T-helper 1 cell (primary cell): ENCODE data around the gene SPEF2.
A peak's percentile ranks its signal among the peaks of the same experiment; 100 is the strongest.

ENCODE experiments used
- DNase-seq, 5 donors: peaks; one replicate each; pipeline ENCODE4 v3.0.0-alpha.2; 2012 to 2020

Gene SPEF2

DNA sequence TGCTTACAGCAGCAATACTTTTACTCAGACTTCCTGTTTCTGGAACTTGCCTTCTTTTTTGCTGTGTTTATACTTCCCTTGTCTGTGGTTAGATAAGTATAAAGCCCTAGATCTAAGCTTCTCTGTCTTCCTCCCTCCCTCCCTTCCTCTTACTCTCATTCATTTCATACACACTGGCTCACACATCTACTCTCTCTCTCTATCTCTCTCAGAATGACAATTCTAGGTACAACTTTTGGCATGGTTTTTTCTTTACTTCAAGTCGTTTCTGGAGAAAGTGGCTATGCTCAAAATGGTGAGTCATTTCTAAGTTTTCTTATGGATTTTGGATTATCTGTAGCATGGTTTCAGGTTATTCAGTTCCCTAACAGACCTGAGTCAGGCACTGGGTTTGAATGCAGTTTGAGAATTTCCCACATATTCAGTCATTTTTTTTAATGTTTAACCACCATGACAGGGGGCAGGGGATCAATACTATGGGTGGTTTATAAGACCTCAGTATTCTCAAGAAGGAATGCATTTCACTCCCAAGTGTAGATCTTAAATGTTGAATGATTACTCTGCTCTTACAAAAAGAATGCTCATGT, 239.2 kb downstream of the SPEF2 start, which contains the start of gene IL7R:
IL7R (plus strand) TSS at position 127 of the 587 bp plus-strand sequence; CDS start at position 214, 87 bp downstream.
- DNase-seq, result peak in 1 of 5 donors; percentile 90

DNA sequence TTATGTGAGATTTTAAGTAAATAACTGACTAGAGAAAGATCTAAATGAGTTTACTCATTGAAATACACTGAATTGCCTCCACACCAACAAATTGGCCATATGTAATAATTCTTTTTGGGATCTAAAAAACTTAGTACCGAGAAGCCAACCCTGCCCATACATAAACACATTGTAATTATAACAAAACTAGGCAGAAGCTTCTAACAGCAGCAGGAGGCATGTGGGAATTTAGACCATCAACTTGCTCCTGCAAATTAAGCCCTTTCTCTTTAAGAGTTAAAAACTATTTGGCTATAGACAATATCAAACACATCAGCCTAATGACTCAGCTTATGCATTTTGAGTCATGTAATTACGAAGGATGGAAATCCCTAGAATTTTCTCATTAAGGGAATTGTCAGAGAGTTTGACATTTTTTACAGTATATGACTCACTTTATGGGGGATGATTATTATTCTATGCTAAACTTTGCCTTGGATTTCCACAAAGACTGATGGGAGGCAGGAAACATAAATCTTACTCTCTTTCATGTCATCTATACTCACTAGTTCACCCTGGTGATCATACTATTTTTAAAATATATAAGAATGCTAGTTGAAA, 240.0 kb downstream of the SPEF2 start:
- DNase-seq, result no peak

DNA sequence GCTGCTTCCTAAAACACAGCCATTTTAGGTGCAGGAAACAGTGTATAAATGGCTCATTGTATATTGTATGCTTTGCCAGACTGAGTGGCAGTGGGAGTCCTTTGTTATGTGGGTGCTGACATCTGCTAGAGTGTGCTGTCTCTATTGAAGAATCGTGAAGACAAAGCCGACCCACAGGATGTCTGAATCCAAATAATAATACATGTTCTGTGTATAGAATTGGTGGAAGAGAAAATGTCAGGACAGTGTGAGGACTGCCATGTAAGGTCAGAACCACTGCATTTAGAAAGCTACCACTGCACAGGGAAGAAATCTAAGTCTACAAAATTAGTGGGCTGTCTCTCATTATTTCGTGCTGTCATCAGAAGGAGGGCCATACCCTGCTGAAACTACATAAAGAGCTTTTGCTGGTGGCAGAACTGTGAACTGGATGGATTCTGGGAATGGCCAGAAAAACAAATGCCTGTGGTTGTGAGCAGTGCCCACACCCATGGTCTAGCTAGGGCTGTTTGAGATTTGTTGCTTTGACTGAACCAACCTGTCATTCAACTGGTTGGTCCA, 241.5 kb downstream of the SPEF2 start:
- peak in 2 of 5 donors; percentile 17 to 40 for DNase-seq

DNA sequence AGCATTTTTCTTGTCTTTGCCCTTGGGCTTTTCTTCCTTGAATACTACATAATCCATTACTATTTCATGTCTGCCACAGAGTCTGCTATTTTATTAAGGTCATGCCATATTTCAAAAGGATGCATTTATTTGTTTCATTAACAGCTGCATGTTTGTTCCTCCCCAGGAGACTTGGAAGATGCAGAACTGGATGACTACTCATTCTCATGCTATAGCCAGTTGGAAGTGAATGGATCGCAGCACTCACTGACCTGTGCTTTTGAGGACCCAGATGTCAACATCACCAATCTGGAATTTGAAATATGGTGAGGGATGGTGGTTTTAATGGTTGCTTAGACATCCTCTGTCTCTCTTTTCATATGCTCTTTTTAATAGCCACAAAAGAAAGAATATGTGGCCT, 243.0 kb downstream of the SPEF2 start:
- DNase-seq, result no peak

DNA sequence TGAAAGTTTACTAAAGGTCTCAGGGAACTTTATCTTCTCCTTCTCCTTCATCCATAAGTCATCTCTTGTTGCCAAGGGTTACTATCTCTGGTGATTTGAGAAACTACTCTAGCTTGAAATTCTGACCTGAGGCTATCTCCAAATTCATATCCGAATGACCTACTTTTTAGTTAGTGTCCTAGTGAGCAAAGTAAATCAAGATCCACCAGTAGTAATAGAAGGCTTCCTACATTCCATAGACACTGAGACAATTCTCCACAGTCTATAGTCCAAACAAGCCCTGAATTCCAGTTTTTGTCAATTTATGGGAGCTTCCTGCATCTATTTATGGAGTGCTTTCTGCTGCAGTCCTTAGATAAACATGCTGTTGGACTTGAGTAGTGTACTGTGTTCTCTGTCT, 244.1 kb downstream of the SPEF2 start:
- DNase-seq, result no peak

DNA sequence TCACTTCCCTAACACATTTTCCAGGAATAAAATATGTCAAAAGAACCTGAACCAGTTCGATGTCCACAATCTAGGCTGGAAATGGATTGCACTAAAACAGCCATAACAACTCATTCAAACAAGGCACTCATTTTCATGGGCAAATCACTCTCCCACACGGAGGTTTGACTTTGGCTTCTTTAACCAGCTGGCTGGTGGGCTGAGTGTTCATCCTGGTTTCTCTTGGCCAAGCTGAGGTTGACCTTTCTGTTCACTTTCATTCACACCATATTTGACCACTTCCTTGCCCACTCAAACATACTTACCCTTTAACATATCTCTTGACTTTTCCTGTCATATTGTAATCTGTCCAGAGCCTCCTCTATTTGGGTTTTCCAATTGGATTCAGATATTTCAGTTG, 244.5 kb downstream of the SPEF2 start:
- no peak for DNase-seq

DNA sequence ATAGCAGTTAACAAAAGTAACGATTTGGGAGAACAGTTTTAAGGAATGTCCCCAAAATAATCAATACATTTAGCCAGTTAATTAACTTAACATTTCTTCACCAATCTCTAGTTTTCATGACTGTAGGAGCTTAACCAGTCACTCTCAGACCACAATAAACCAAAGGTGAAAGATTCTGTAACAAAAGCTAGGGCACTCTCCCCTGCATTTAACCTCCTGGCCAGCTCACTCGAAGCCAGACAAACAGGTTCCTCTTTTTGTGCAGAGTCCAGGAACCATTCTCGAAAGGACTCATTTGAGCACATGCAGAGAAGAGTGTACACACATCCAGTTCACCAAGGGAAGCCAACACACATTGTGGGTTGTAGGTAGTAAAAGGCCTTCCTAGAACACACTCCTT, 245.5 kb downstream of the SPEF2 start:
- DNase-seq, result peak in 1 of 5 donors; percentile 51
